Tibial nerve (tissue), 4 donors: ENCODE data around the gene LHX3. TPM values are rescaled to one million over a fixed set of nuclear protein-coding genes. Genes with fewer than 3 reads are reported as not detected.

Source experiments
- DNase-seq, 2 donors: peaks; one replicate each; pipeline ENCODE4 v3.0.0-alpha.2; 2019; ENCODE audit warnings: low spot score in 2 of 2
- H3K27ac ChIP-seq, 4 donors: fragments of 200-600 bp; sonication (generic) in 3 of 4; one replicate each; pipeline ENCODE4 v1.5.1; 2017 to 2019; ENCODE audit warnings: mild to moderate bottlenecking in 1 of 4
- H3K27me3 ChIP-seq, 2 donors: fragments of 200-600 bp; sonication (generic) in 1 of 2; one replicate each; pipeline versions ENCODE4 v1.5.1 to v1.6.0; 2017 to 2019
- H3K36me3 ChIP-seq, 3 donors: fragments of 200-600 bp; sonication (generic); one replicate each; pipeline ENCODE4 v1.5.1; 2018 to 2019
- H3K4me1 ChIP-seq, 4 donors: fragments of 200-600 bp; sonication (generic) in 3 of 4; one replicate each; pipeline ENCODE4 v1.5.1; 2017 to 2019
- H3K4me3 ChIP-seq, 4 donors: fragments of 200-600 bp; sonication (generic) in 3 of 4; one replicate each; pipeline ENCODE4 v1.5.1; 2017 to 2019; ENCODE audit warnings: mild to moderate bottlenecking in 1 of 4, moderate library complexity in 1 of 4
- H3K9me3 ChIP-seq, 4 donors: fragments of 200-600 bp; sonication (generic) in 3 of 4; one replicate each; pipeline ENCODE4 v1.5.1; 2017 to 2019
- EP300 ChIP-seq, 2 donors: sonication (generic); formaldehyde crosslinking; IDR thresholded peaks; one replicate each; pipeline ENCODE4 v1.6.1; 2017; ENCODE audit warnings: antibody characterized with exemption in 2 of 2, mild to moderate bottlenecking in 1 of 2
- POLR2A ChIP-seq, 2 donors: fragments of 450-650 bp; IDR thresholded peaks; one replicate each; pipeline ENCODE4 v1.6.1; 2017; ENCODE audit warnings: antibody characterized with exemption in 2 of 2, mild to moderate bottlenecking in 2 of 2, moderate library complexity in 2 of 2
- WGBS, 2 donors: methylation state at CpG; one replicate each; pipeline ENCODE4 v1.1.5; 2018; 5-methylcytosine and 5-hydroxymethylcytosine counted together
- total RNA-seq, 4 donors: library from RNA; depleted of rRNA; stranded (reverse); fragments of >200 nt; gene quantifications; one replicate each; pipeline ENCODE4 v1.1.0, GENCODE V29; 2016
- TF ChIP-seq, protein P1 (sequence below), 5 experiments: fragments of 200-600 bp in 3 of 5; fragments of 450-650 bp in 2 of 5; sonication (generic) in 3 of 5; IDR thresholded peaks; one replicate each; pipeline ENCODE4 v1.5.1; 2016 to 2019; ENCODE audit warnings: antibody characterized with exemption in 5 of 5, mild to moderate bottlenecking in 3 of 5, moderate library complexity in 2 of 5

LHX3 gene
- total RNA-seq, 4 donors from 2014 or later, result not detected

DNA sequence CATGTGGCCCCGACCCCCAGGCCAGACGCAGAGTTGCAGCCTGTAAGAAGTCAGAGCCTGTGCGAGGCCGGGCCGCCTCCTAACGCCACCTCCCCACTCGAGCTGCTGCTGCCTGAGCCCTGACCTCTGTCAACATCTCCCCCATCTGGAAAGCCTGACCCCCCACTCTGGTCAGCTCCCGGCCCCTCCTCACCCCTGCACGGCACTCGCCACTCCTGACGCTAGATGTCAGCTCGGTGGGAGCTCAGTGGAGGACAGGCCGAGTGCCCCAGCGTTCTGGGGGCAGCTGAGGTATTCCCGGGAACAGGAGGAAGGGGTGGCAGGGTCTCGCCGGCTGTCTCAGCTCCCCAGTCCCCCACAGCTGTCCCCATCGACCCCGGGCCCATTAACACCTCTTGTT, 19.9 kb downstream of the LHX3 start:
- H3K27me3 ChIP-seq, result peaks cover 0 to 69% of the 10 kb centered on the region in 2 donors
- H3K9me3 ChIP-seq, result no peaks in the 10 kb centered on the region
- H3K4me1 ChIP-seq, result no peaks in the 10 kb centered on the region
- H3K4me3 ChIP-seq, result no peak overlapping the region
- WGBS, 2 donors, result 31 to 36% methylated on average over 12 to 19 of the region's 19 CpGs
- DNase-seq, result no peak
- no peaks in the 10 kb centered on the region for H3K36me3 ChIP-seq
- TF ChIP-seq, protein P1, sequence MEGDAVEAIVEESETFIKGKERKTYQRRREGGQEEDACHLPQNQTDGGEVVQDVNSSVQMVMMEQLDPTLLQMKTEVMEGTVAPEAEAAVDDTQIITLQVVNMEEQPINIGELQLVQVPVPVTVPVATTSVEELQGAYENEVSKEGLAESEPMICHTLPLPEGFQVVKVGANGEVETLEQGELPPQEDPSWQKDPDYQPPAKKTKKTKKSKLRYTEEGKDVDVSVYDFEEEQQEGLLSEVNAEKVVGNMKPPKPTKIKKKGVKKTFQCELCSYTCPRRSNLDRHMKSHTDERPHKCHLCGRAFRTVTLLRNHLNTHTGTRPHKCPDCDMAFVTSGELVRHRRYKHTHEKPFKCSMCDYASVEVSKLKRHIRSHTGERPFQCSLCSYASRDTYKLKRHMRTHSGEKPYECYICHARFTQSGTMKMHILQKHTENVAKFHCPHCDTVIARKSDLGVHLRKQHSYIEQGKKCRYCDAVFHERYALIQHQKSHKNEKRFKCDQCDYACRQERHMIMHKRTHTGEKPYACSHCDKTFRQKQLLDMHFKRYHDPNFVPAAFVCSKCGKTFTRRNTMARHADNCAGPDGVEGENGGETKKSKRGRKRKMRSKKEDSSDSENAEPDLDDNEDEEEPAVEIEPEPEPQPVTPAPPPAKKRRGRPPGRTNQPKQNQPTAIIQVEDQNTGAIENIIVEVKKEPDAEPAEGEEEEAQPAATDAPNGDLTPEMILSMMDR (IDR thresholded peaks at IDR 0.05), result no peak
- TF ChIP-seq EP300 (IDR thresholded peaks at IDR 0.05), result no peak
- no peak for TF ChIP-seq POLR2A (IDR thresholded peaks at IDR 0.05)
- H3K27ac ChIP-seq, result no peak overlapping the region

DNA sequence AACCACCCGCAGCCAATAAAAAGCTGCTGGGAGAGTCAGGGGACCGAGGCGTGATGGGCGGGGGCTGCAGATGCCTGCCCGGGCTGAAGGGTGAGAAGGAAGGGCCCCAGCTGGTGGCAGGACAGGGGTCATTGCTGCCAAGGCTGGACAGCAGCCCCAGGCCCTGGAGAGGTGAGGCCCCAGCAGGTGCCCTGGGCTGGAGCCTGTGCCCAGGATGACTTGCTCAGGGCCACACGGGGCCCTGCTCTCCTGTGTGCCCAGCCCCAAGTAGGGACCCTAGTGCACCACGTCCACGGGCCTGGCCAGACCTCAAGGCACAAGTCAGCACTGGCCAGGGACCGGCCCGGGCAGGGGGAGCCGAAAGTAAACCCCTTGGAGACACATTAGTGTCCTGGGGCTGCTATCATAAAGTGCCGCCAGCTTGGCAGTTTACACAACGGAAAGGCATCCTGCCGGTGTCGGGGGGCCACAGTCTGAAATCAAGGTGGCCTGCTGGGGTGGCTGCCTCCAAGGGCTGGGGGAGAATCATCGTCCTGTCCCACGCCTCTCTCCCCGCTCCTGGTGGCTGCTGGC, 22.0 kb downstream of the LHX3 start:
- Histone ChIP-seq H3K9me3 (no peaks in the 10 kb centered on the region), H3K4me1 (no peaks in the 10 kb centered on the region), H3K4me3 (no peak overlapping the region), H3K27me3 (peaks cover 0 to 64% of the 10 kb centered on the region in 2 donors), H3K36me3 (no peaks in the 10 kb centered on the region), H3K27ac (no peak overlapping the region)
- no peak for DNase-seq
- 62 to 78% methylated on average over 12 to 16 of the region's 18 CpGs for WGBS, 2 donors
- TF ChIP-seq EP300 (IDR thresholded peaks at IDR 0.05), result no peak
- TF ChIP-seq, protein P1 (IDR thresholded peaks at IDR 0.05), result no peak
- TF ChIP-seq POLR2A (IDR thresholded peaks at IDR 0.05), result no peak

DNA sequence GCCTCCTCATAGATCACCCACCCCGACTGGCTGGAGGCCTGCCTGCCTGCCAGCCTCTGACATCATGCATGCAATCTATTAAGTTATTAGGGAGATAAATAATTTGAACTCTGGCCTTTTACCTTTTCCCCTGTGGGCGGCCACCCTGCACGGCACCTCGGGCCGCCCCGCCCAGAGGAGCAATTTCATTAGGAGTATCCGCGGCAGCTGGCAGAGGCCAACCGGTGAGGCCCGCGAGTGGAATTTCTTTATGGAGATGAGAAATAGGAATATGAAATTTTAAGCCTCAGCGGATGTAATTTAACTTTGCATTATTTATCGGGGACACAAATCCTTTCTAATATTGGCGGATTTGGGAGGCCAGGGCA, 22.5 kb downstream of the LHX3 start:
- Histone ChIP-seq H3K4me1 (no peaks in the 10 kb centered on the region), H3K27ac (no peak overlapping the region), H3K9me3 (no peaks in the 10 kb centered on the region), H3K36me3 (no peaks in the 10 kb centered on the region), H3K27me3 (peaks cover 0 to 59% of the 10 kb centered on the region in 2 donors), H3K4me3 (no peak overlapping the region)
- 79 to 84% methylated on average over 14 of the region's 14 CpGs for WGBS, 2 donors
- TF ChIP-seq, protein P1 (IDR thresholded peaks at IDR 0.05), result no peak
- TF ChIP-seq POLR2A (IDR thresholded peaks at IDR 0.05) (no peak), EP300 (IDR thresholded peaks at IDR 0.05) (no peak)
- DNase-seq, result no peak

DNA sequence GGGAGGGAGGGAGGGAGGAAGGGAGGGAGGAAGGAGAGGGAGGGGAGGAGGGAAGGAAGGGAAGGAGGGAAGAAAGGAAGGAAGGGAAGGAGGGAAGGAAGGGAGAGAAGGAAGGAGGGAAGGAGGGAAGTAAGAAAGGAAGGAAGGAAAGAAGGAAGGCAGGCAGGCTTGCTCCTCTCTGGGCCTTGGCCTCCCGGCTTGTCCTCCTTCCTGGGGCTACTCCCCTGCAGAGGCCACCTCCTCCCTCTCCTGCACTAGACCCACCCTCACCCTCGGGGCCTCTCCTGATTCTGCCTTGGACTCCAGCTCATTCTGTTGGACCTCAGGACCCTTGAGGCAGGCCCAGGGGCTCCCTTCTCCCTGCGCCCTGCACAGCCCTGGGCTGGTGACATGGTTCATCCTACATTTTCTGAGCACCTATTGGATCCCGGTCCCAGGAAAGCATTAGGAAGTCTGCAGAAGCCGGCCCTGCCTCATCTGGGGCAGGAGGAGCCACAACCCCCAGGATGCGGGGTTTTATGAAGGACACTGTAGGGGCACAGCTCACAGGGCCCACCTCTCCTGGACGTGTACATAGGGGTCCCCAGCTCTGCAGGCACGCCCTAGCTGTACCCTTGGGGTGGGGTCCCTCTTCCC, 23.0 kb downstream of the LHX3 start:
- Histone ChIP-seq H3K36me3 (no peaks in the 10 kb centered on the region), H3K9me3 (no peaks in the 10 kb centered on the region), H3K4me1 (no peaks in the 10 kb centered on the region), H3K27ac (no peak overlapping the region), H3K27me3 (peaks cover 0 to 54% of the 10 kb centered on the region in 2 donors), H3K4me3 (no peak overlapping the region)
- 61 to 69% methylated on average over 8 of the region's 8 CpGs for WGBS, 2 donors
- no peak for DNase-seq
- TF ChIP-seq EP300 (IDR thresholded peaks at IDR 0.05), result no peak
- TF ChIP-seq, protein P1 (IDR thresholded peaks at IDR 0.05), result no peak
- no peak for TF ChIP-seq POLR2A (IDR thresholded peaks at IDR 0.05)

DNA sequence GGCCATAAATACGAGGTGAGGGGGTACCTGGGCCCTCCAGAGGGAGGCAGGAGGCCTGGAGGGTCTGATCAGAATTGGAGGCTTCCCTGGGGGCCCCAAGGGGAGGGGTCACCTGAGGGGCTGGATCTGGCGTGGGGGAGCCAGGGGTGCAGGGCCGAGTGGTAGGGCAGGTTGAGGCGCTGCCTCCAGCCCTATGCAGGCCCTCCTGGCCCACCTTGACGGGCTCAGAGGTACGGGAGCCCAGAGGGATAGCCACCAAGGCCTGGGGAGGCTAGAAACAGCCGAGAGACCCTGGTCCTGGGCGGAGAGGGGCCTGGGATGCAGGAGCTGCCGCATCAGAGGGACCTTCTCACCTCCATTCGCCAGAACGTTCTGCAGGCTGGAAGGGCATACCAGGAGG, 24.3 kb downstream of the LHX3 start:
- H3K9me3 ChIP-seq, result no peaks in the 10 kb centered on the region
- no peak overlapping the region for H3K27ac ChIP-seq
- no peak overlapping the region for H3K4me3 ChIP-seq
- WGBS, 2 donors, result 70 to 74% methylated on average over 11 of the region's 11 CpGs
- DNase-seq, result no peak
- TF ChIP-seq POLR2A (IDR thresholded peaks at IDR 0.05) (no peak), EP300 (IDR thresholded peaks at IDR 0.05) (no peak)
- TF ChIP-seq, protein P1 (IDR thresholded peaks at IDR 0.05), result no peak
- peaks cover 0 to 41% of the 10 kb centered on the region in 2 donors for H3K27me3 ChIP-seq
- no peaks in the 10 kb centered on the region for H3K36me3 ChIP-seq
- H3K4me1 ChIP-seq, result no peaks in the 10 kb centered on the region
